Central memory CD8-positive, alpha-beta T cell (primary cell): Measurements from ENCODE around the gene STX2.
"Not testable (repeated sequence)": the region's sequence is repeated elsewhere in the genome, so short reads cannot be mapped to it uniquely, and the experiment has no call there.

ENCODE experiments used
- ATAC-seq: fragments of 150-1000 bp; cut with Tn5 transposase; replicated peaks from 2 replicates; pipeline ENCODE4 v1.10.0; 2022; ENCODE audit warnings: mild to moderate bottlenecking, moderate FRiP score, moderate number of reproducible peaks; ENCODE audit not compliant: poor library complexity, severe bottlenecking; ENCODE audit errors: extremely low read depth
- DNase-seq, 2 donors: peaks; one replicate each; pipeline ENCODE4 v3.0.0; 2021; ENCODE audit warnings: low spot score in 2 of 2
- H3K27ac Mint-ChIP-seq: one replicate; pipeline ENCODE4 v1.8.0; 2022; ENCODE audit warnings: low read depth, mild to moderate bottlenecking, moderate library complexity, mixed read lengths
- H3K27me3 Mint-ChIP-seq: one replicate; pipeline ENCODE4 v1.8.0; 2022; ENCODE audit warnings: mixed read lengths
- H3K36me3 Mint-ChIP-seq: one replicate; pipeline ENCODE4 v1.8.0; 2022; ENCODE audit warnings: mild to moderate bottlenecking, moderate library complexity, mixed read lengths; ENCODE audit not compliant: insufficient read depth
- H3K4me1 Mint-ChIP-seq: one replicate; pipeline ENCODE4 v1.8.0; 2022; ENCODE audit warnings: mixed read lengths
- H3K4me3 Mint-ChIP-seq: one replicate; pipeline ENCODE4 v1.8.0; 2022; ENCODE audit warnings: mild to moderate bottlenecking, moderate library complexity, mixed read lengths
- H3K9me3 Mint-ChIP-seq: one replicate; pipeline ENCODE4 v1.8.0; 2022; ENCODE audit warnings: mixed read lengths

The STX2 gene

DNA sequence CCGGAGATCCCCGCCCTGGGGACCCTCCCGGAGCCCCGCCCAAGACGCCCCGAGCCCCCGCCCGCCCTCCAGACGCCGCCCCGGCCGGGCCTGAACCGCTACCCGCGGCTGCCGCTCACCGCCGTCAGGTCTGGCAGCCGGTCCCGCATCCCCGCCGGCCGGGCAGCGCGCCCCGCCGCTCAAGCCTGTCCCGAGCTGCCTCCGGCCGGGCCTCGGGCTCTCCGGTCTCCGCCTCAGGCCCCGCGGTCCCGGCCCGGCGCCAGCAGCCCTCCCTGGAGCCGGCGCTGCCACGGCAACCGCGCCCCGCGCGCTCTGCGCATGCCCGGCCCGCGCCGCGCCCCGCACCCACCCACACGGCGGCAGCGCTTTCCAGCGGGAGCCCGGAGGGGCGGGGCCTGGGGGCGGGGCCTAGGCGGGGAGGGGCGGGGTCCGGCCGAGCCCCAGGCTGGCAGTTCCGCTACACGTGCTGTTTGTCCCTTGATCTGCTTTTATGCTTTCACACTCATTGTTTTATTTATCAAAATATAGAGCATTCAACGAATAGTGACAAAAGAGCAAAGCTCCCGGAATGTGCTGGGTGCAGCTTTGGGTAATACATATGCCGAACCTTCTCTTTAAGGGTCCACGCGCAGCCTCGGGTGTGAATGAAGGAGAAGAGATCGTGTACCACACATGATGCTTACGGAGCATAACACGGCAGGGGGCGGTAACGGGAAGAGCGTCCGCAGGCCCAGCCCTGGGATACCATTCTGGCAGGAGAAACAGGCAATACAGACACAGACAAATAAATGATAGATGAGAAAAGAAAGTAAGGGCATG is at the start of gene STX2:
Gene STX2 (minus strand): TSS at position 300 of the 819 bp plus-strand sequence. CDS start 151 bp downstream, at position 149.
- ATAC-seq (peak; percentile 86), DNase-seq (peak; percentile 76 to 78)
- Mint-ChIP-seq H3K4me1 (peaks cover 20% of the 10 kb centered on the region), H3K27me3 (no peaks in the 10 kb centered on the region), H3K27ac (peak within 1 kb of the TSS; percentile 54), H3K4me3 (peak within 1 kb of the TSS; percentile 72), H3K9me3 (no peaks in the 10 kb centered on the region), H3K36me3 (peaks cover 3% of the 10 kb centered on the region)

DNA sequence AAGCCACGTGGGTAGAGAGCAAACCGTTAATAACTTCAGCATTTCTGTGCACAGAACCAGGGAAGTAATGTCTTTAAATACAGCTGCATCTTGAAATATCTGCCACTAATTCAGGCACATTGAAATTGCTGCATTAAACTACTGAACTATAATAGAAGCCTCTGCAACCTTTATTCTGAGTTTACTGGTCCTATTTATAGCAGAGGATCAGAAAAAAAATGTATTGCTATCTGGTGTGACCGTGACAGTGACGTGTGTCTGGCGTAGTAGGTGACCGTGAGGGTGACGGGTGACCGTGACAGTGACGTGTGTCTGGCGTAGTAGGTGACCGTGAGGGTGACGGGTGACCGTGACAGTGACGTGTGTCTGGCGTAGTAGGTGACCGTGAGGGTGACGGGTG is 48.1 kb upstream of the STX2 start:
- H3K27ac Mint-ChIP-seq, DNase-seq, H3K36me3 Mint-ChIP-seq, H3K4me3 Mint-ChIP-seq, H3K9me3 Mint-ChIP-seq, ATAC-seq, H3K4me1 Mint-ChIP-seq: not testable (repeated sequence)
- peaks cover 19% of the 10 kb centered on the region for H3K27me3 Mint-ChIP-seq

GRCh38 chr12:130881548-130881947 is 42.5 kb upstream of the STX2 start:
- peaks cover 32% of the 10 kb centered on the region for H3K4me1 Mint-ChIP-seq
- DNase-seq, result no peak
- peaks cover 4% of the 10 kb centered on the region for H3K27me3 Mint-ChIP-seq
- H3K27ac Mint-ChIP-seq, result peak overlapping the region; percentile 0
- H3K4me3 Mint-ChIP-seq, result no peak overlapping the region
- peaks cover 11% of the 10 kb centered on the region for H3K36me3 Mint-ChIP-seq
- H3K9me3 Mint-ChIP-seq, result no peaks in the 10 kb centered on the region
- no peak for ATAC-seq

DNA sequence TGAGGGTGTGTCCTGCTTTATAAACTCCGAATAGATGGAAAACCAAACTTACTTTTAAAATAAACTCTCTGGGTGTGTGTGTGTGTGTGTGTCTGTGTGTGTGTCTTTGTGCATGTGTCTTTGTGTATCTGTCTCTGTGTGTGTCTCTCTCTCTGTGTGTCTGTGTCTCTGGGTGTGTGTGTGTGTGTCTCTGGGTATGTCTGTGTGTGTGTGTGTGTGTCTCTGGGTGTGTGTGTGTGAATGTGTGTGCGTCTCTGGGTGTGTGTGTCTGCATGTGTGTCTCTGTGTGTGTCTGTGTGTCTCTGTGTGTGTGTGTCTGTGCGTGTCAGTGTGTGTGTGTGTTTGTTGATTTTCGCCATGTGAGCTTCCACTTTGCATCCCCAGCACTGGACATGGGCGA is 42.0 kb upstream of the STX2 start:
- H3K27ac Mint-ChIP-seq, result peak overlapping the region; percentile 0
- ATAC-seq (no peak), DNase-seq (no peak)
- peak overlapping the region; percentile 77 for H3K4me3 Mint-ChIP-seq
- H3K9me3 Mint-ChIP-seq, result no peaks in the 10 kb centered on the region
- H3K4me1 Mint-ChIP-seq, result peaks cover 32% of the 10 kb centered on the region
- H3K27me3 Mint-ChIP-seq, result no peaks in the 10 kb centered on the region
- H3K36me3 Mint-ChIP-seq, result peaks cover 16% of the 10 kb centered on the region

GRCh38 chr12:130880411-130880885 is 41.4 kb upstream of the STX2 start:
- Mint-ChIP-seq H3K4me3 (peak overlapping the region; percentile 77), H3K36me3 (peaks cover 22% of the 10 kb centered on the region), H3K27me3 (no peaks in the 10 kb centered on the region), H3K4me1 (peaks cover 37% of the 10 kb centered on the region), H3K9me3 (no peaks in the 10 kb centered on the region), H3K27ac (peak overlapping the region; percentile 0)
- DNase-seq (no peak), ATAC-seq (peak; percentile 54)

- H3K36me3 Mint-ChIP-seq, result peaks cover 27% of the 10 kb centered on the region
Observed at GRCh38 chr12:130879781-130880389, 40.8 kb upstream of the STX2 start.

DNA sequence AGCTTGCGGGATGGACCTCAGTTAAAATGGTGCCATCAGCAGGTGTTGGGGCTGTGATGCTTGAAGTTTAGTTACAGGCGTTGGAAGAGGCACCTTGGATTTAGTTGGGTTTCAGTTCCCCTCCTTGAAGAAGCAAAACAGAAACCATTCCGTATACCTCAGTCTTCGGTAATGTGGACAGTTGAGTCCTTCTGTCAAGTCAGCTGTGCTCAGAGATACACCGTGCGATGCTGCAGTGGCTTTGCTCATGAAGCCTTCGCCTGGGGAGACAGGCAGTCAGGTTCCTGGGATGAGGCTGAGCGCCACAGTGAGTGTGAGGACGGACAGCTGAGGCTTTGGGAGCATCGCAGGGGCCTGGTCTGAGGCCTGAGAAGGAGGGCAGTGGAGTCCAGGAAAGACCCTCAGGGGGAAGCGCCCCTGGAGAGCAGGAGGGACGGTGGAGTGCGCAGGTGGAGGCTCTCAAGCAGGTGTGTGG is 40.2 kb upstream of the STX2 start:
- H3K27me3 Mint-ChIP-seq, result no peaks in the 10 kb centered on the region
- H3K27ac Mint-ChIP-seq, result peak overlapping the region; percentile 89
- peaks cover 34% of the 10 kb centered on the region for H3K36me3 Mint-ChIP-seq
- DNase-seq (no peak), ATAC-seq (no peak)
- peaks cover 44% of the 10 kb centered on the region for H3K4me1 Mint-ChIP-seq
- peak overlapping the region; percentile 77 for H3K4me3 Mint-ChIP-seq
- H3K9me3 Mint-ChIP-seq, result no peaks in the 10 kb centered on the region

More at GRCh38 chr12:130879781-130880389, 40.8 kb upstream of the STX2 start:
- Mint-ChIP-seq H3K4me1 (peaks cover 41% of the 10 kb centered on the region), H3K9me3 (no peaks in the 10 kb centered on the region), H3K27ac (peak overlapping the region; percentile 89), H3K27me3 (no peaks in the 10 kb centered on the region), H3K4me3 (peak overlapping the region; percentile 77)
- no peak for DNase-seq
- ATAC-seq, result peak; percentile 24

GRCh38 chr12:130878193-130879185 is 39.4 kb upstream of the STX2 start:
- peak overlapping the region; percentile 89 for H3K27ac Mint-ChIP-seq
- no peak for ATAC-seq

DNA sequence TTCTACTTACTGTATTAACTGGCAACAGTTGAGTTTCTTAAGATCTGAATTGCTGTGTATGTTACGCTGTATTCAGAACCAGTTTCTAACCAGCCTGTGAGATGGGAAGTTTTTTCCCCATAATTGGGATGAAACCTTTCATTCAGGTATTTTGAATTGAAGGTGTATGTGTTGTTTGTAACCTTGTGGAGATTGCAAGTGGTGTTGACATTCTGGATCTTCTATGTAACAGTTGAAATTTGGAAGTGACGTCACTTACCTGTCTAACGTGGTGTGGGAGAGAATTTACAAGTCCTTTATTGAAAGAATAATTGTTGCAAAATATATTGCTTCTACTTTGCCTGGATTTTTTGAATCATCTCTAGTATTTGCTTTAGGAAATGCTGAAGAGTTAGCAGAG is 38.3 kb upstream of the STX2 start:
- Mint-ChIP-seq H3K9me3 (no peaks in the 10 kb centered on the region), H3K4me1 (peaks cover 63% of the 10 kb centered on the region), H3K27me3 (no peaks in the 10 kb centered on the region), H3K36me3 (peaks cover 51% of the 10 kb centered on the region), H3K4me3 (no peak overlapping the region), H3K27ac (no peak overlapping the region)
- ATAC-seq (no peak), DNase-seq (no peak)

More at GRCh38 chr12:130878193-130879185, 39.4 kb upstream of the STX2 start:
- H3K4me3 Mint-ChIP-seq, result peak overlapping the region; percentile 77
- no peaks in the 10 kb centered on the region for H3K9me3 Mint-ChIP-seq
- H3K36me3 Mint-ChIP-seq, result peaks cover 41% of the 10 kb centered on the region
- peaks cover 51% of the 10 kb centered on the region for H3K4me1 Mint-ChIP-seq
- DNase-seq, result no peak
- H3K27me3 Mint-ChIP-seq, result no peaks in the 10 kb centered on the region

GRCh38 chr12:130876758-130877157 is 37.7 kb upstream of the STX2 start:
- H3K27ac Mint-ChIP-seq, result no peak overlapping the region
- H3K36me3 Mint-ChIP-seq, result peaks cover 52% of the 10 kb centered on the region
- H3K4me3 Mint-ChIP-seq, result no peak overlapping the region

DNA sequence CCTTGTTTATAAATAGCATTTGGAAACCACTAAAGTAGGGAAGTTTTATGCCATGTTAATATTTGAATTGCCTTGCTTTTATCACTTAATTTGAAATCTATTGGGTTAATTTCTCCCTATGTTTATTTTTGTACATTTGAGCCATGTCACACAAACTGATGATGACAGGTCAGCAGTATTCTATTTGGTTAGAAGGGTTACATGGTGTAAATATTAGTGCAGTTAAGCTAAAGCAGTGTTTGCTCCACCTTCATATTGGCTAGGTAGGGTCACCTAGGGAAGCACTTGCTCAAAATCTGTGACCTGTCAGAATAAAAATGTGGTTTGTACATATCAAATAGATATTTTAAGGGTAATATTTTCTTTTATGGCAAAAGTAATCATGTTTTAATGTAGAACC is 37.2 kb upstream of the STX2 start:
- Mint-ChIP-seq H3K4me3 (no peak overlapping the region), H3K36me3 (peaks cover 55% of the 10 kb centered on the region), H3K27ac (no peak overlapping the region), H3K27me3 (no peaks in the 10 kb centered on the region), H3K4me1 (peaks cover 62% of the 10 kb centered on the region), H3K9me3 (no peaks in the 10 kb centered on the region)
- no peak for ATAC-seq
- DNase-seq, result no peak

More at GRCh38 chr12:130876758-130877157, 37.7 kb upstream of the STX2 start:
- Mint-ChIP-seq H3K9me3 (no peaks in the 10 kb centered on the region), H3K4me1 (peaks cover 63% of the 10 kb centered on the region), H3K27me3 (no peaks in the 10 kb centered on the region)
- DNase-seq (no peak), ATAC-seq (no peak)

- peaks cover 61% of the 10 kb centered on the region for H3K36me3 Mint-ChIP-seq
- H3K4me1 Mint-ChIP-seq, result peaks cover 60% of the 10 kb centered on the region
- ATAC-seq, DNase-seq, H3K27me3 Mint-ChIP-seq, H3K9me3 Mint-ChIP-seq, H3K4me3 Mint-ChIP-seq, H3K27ac Mint-ChIP-seq: not testable (repeated sequence)
Observed at GRCh38 chr12:130875708-130876107, 36.7 kb upstream of the STX2 start.
